Spleen (tissue), 7 donors: Measurements from ENCODE around the gene DCST2.

ENCODE experiments used
- POLR2A ChIP-seq, 3 donors: fragments of 450-650 bp; IDR thresholded peaks; one replicate each; pipeline ENCODE4 v1.5.1; 2017; ENCODE audit warnings: antibody characterized with exemption in 3 of 3, mild to moderate bottlenecking in 1 of 3
- POLR2AphosphoS5 ChIP-seq, 3 donors: sonication (generic); formaldehyde crosslinking; IDR thresholded peaks; one replicate each; pipeline ENCODE4 v1.5.1; 2017; ENCODE audit warnings: antibody characterized with exemption in 3 of 3
- TF ChIP-seq, protein P1 (sequence below), 11 experiments: fragments of 200-600 bp in 7 of 11; fragments of 450-650 bp in 4 of 11; sonication (generic) in 4 of 11; IDR thresholded peaks in 8 of 11; conservative IDR thresholded peaks in 3 of 11; 1 replicate in 7 of 11; 2 replicates in 4 of 11; pipeline versions ENCODE4 v1.4.0 to v1.8.0; 2016 to 2021; ENCODE audit warnings: antibody characterized with exemption in 11 of 11, inconsistent platforms in 4 of 11, mild to moderate bottlenecking in 1 of 11
- donor health status: DM: no; HTN: no; CAD: no; lungs with moderate emphysema.
- donor health status: DM: no; HTN: no; CAD: no.
- donor health status: DM: no; HTN: no; CAD: no.

DNA sequence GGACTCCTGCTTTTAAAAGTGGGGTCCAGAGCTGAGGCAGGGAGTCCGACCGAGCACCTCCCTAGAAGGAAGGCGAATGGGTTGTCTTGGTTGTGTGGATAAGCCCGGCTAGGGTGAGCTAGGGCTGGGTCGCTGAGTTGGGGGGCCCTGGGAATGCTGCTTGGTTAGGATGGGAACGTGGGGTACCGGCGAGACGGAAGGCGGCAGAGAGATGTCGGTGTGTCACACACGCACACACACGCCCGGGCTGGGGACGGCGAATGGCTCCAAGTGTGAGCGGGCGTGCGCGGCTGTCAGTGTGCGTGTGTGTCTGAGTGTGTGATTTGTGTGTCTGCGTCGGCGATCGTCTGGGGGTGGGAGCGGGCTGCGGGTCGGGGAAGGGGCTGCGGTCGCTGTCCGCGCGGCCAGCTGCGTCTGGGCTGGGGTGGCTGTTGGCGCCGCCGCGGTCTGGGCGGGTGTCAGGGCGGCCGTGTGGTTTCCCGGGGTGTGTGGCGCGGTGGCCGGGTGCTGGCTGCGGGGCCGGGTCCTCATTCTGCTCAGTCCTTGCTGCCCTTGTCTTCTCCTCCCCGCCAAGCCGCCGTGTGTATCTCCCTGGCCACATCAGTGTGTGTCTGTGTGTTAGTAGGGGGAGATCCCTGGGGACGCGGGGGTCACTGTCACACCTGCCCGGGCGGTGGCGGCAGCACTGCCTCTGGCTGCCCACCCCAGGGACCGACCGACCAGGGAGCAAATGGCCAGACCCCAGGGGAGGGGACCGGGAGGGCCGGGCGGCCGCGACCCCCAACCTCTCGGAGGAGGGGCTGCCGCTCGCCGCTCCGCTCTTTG, 46.1 kb upstream of the DCST2 start:
- TF ChIP-seq, protein P1, sequence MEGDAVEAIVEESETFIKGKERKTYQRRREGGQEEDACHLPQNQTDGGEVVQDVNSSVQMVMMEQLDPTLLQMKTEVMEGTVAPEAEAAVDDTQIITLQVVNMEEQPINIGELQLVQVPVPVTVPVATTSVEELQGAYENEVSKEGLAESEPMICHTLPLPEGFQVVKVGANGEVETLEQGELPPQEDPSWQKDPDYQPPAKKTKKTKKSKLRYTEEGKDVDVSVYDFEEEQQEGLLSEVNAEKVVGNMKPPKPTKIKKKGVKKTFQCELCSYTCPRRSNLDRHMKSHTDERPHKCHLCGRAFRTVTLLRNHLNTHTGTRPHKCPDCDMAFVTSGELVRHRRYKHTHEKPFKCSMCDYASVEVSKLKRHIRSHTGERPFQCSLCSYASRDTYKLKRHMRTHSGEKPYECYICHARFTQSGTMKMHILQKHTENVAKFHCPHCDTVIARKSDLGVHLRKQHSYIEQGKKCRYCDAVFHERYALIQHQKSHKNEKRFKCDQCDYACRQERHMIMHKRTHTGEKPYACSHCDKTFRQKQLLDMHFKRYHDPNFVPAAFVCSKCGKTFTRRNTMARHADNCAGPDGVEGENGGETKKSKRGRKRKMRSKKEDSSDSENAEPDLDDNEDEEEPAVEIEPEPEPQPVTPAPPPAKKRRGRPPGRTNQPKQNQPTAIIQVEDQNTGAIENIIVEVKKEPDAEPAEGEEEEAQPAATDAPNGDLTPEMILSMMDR (IDR thresholded peaks at IDR 0.05 in 8 of 11, conservative IDR thresholded peaks at IDR 0.05 in 3 of 11): no peak
- TF ChIP-seq POLR2A (IDR thresholded peaks at IDR 0.05) (no peak), POLR2AphosphoS5 (IDR thresholded peaks at IDR 0.05) (no peak)
